GM23248 (cell line): Measurements from ENCODE around the gene KCNAB1. TPM values are rescaled to one million over a fixed set of nuclear protein-coding genes. Genes with fewer than 3 reads are reported as not detected.

ENCODE experiments used
- DNase-seq: peaks from one replicate; pipeline ENCODE4 v3.0.0-alpha.2; 2015
- H2AFZ ChIP-seq: fragments of 200-600 bp; sonication (generic); 2 replicates; pipeline ENCODE4 v1.6.1; 2016; ENCODE audit warnings: antibody characterized with exemption
- H3F3A ChIP-seq: fragments of 200-600 bp; sonication (generic); 2 replicates; pipeline ENCODE4 v1.6.1; 2016; ENCODE audit warnings: mild to moderate bottlenecking, antibody characterized with exemption, mixed run types; ENCODE audit not compliant: insufficient read depth
- H3K27ac ChIP-seq: fragments of 200-600 bp; sonication (generic); 2 replicates; pipeline ENCODE4 v1.5.1; 2016; ENCODE audit warnings: mild to moderate bottlenecking
- H3K27me3 ChIP-seq: fragments of 200-600 bp; sonication (generic); replicated peaks from 2 replicates; pipeline ENCODE4 v1.6.1; 2016; ENCODE audit warnings: mild to moderate bottlenecking; ENCODE audit not compliant: insufficient read depth
- H3K36me3 ChIP-seq: fragments of 200-600 bp; sonication (generic); 2 replicates; pipeline ENCODE4 v1.6.1; 2016; ENCODE audit warnings: low read depth, mild to moderate bottlenecking
- H3K4me1 ChIP-seq: fragments of 200-600 bp; sonication (generic); 2 replicates; pipeline ENCODE4 v1.6.1; 2016; ENCODE audit warnings: mild to moderate bottlenecking; ENCODE audit not compliant: insufficient read depth
- H3K4me2 ChIP-seq: fragments of 200-600 bp; sonication (generic); one replicate; pipeline ENCODE4 v1.6.1; 2016; ENCODE audit warnings: mild to moderate bottlenecking; ENCODE audit not compliant: unreplicated experiment
- H3K4me3 ChIP-seq: fragments of 200-600 bp; sonication (generic); 2 replicates; pipeline ENCODE4 v1.5.1; 2016; ENCODE audit warnings: mild to moderate bottlenecking
- H3K79me2 ChIP-seq: fragments of 200-600 bp; sonication (generic); 2 replicates; pipeline ENCODE4 v1.6.1; 2016; ENCODE audit warnings: mild to moderate bottlenecking; ENCODE audit not compliant: insufficient read depth
- H3K9ac ChIP-seq: fragments of 200-600 bp; sonication (generic); 2 replicates; pipeline ENCODE4 v1.6.1; 2016; ENCODE audit warnings: mild to moderate bottlenecking
- H3K9me2 ChIP-seq: fragments of 200-600 bp; sonication (generic); 2 replicates; pipeline ENCODE4 v1.6.1; 2016; ENCODE audit warnings: mixed run types, mild to moderate bottlenecking, moderate library complexity; ENCODE audit not compliant: insufficient read depth
- H3K9me3 ChIP-seq: fragments of 200-600 bp; sonication (generic); one replicate; pipeline ENCODE4 v1.6.1; 2017; ENCODE audit warnings: low read depth
- H4K20me1 ChIP-seq: fragments of 200-600 bp; sonication (generic); 2 replicates; pipeline ENCODE4 v1.6.0; 2016; ENCODE audit not compliant: insufficient read depth
- EZH2 ChIP-seq: fragments of 200-600 bp; sonication (generic); IDR thresholded peaks from 2 replicates; pipeline ENCODE4 v1.6.1; 2018; ENCODE audit warnings: antibody characterized with exemption, mild to moderate bottlenecking; ENCODE audit not compliant: insufficient read depth, poor library complexity, severe bottlenecking
- EZH2phosphoT487 ChIP-seq: fragments of 200-600 bp; sonication (generic); IDR thresholded peaks from 2 replicates; pipeline ENCODE4 v1.6.1; 2018; ENCODE audit warnings: antibody characterized with exemption, moderate library complexity, mild to moderate bottlenecking, low read depth; ENCODE audit not compliant: insufficient read depth
- WGBS, 2 experiments: methylation state at CpG; one replicate each; pipeline ENCODE4 v1.1.6; 2015 to 2017; ENCODE audit warnings: low lambda C conversion rate in 2 of 2, low coverage in 1 of 2; ENCODE audit errors: missing lambda C conversion rate in 2 of 2; 5-methylcytosine and 5-hydroxymethylcytosine counted together
- in situ Hi-C: fragments of 300-500 bp; cut with MboI; formaldehyde crosslinking; loops from 2 replicates; pipeline ENCODE4 v1.15.0; 2020
- polyA plus RNA-seq: library from polyadenylated mRNA; unstranded; fragments of >200 nt; fragmentation: Nextera tagmentation; extraction: Ambion mirVana; gene quantifications from 2 replicates; pipeline ENCODE4 v1.2.1, GENCODE V29; 2016
- total RNA-seq: library from RNA; depleted of rRNA; stranded (reverse); fragments of >200 nt; shearing (Covaris generic); gene quantifications from 2 replicates; pipeline ENCODE4 v1.2.3, GENCODE V29; 2014

Gene KCNAB1
- total and polyA plus RNA-seq, 2 experiments from 2014 or later = 1.1 TPM; not detected in 1

DNA sequence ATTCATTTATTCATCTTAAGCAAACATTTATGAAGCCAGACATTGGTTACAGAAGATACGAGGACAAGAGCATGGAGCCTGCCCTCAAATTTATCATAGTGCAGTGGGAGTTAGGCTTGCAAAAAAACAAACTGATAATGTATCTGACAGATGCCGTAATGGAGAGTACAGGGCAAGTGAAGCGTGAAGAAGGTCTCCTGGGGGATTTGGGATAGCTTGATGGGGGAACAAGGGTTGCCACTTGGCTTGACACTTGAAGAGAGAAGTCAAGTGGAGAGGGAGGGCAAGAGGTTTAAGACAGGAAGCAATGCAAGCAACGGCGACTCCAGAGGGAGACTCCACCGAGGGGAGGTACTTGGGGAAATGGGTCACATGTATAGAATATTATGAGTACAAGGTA, 305.3 kb downstream of the KCNAB1 start:
- no peaks in the 10 kb centered on the region for H3K9me3 ChIP-seq
- H3K4me3 ChIP-seq = no peak overlapping the region
- no peak overlapping the region for H3K9ac ChIP-seq
- TF ChIP-seq EZH2 = no peak
- TF ChIP-seq EZH2phosphoT487 = no peak
- H2AFZ ChIP-seq = no peak overlapping the region
- H3K79me2 ChIP-seq = no peaks in the 10 kb centered on the region
- in situ Hi-C loops = no loop called here
- H3K4me2 ChIP-seq = no peak overlapping the region
- H3K4me1 ChIP-seq = no peaks in the 10 kb centered on the region
- H3F3A ChIP-seq = no peaks in the 10 kb centered on the region
- no peaks in the 10 kb centered on the region for H4K20me1 ChIP-seq
- H3K36me3 ChIP-seq = no peaks in the 10 kb centered on the region
- 81 to 82% methylated on average over 6 of the region's 6 CpGs for WGBS, 2 experiments
- H3K27ac ChIP-seq = no peak overlapping the region
- no peaks in the 10 kb centered on the region for H3K9me2 ChIP-seq
- no peaks in the 10 kb centered on the region for H3K27me3 ChIP-seq
- no peak for DNase-seq

DNA sequence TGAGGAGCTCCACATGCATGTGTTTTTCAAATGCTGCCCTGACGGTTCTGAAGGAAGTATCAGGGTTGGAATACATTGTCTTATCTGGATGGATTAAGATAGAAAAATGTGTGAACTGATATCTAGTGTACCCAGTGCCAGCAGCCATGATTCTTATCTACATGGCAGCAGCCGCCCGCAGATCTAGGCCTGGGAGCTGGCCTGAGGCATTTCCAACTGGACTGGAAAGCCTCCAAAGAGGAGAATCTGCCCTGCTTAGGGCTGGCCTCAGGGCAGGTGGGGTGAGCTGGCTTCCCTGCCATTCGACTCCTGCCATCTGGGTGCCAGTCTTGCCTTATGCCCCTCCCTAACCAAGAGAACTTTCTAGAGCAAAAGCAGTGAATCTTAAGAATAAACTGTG, 308.7 kb downstream of the KCNAB1 start:
- no peaks in the 10 kb centered on the region for H3K9me3 ChIP-seq
- H4K20me1 ChIP-seq = no peaks in the 10 kb centered on the region
- no peak for DNase-seq
- H3K9me2 ChIP-seq = no peaks in the 10 kb centered on the region
- H3K27me3 ChIP-seq = no peaks in the 10 kb centered on the region
- no peak overlapping the region for H3K4me3 ChIP-seq
- 71% methylated on average over 4 of the region's 4 CpGs for WGBS, 2 experiments
- no peak overlapping the region for H2AFZ ChIP-seq
- no peak overlapping the region for H3K27ac ChIP-seq
- in situ Hi-C loops = no loop called here
- H3K4me1 ChIP-seq = 0 out of 2 replicates have a peak, but pooled peaks cover 14% of the 10 kb centered on the region
- no peaks in the 10 kb centered on the region for H3F3A ChIP-seq
- H3K4me2 ChIP-seq = no peak overlapping the region
- no peaks in the 10 kb centered on the region for H3K36me3 ChIP-seq
- no peaks in the 10 kb centered on the region for H3K79me2 ChIP-seq
- no peak overlapping the region for H3K9ac ChIP-seq
- TF ChIP-seq EZH2phosphoT487 (no peak), EZH2 (no peak)

DNA sequence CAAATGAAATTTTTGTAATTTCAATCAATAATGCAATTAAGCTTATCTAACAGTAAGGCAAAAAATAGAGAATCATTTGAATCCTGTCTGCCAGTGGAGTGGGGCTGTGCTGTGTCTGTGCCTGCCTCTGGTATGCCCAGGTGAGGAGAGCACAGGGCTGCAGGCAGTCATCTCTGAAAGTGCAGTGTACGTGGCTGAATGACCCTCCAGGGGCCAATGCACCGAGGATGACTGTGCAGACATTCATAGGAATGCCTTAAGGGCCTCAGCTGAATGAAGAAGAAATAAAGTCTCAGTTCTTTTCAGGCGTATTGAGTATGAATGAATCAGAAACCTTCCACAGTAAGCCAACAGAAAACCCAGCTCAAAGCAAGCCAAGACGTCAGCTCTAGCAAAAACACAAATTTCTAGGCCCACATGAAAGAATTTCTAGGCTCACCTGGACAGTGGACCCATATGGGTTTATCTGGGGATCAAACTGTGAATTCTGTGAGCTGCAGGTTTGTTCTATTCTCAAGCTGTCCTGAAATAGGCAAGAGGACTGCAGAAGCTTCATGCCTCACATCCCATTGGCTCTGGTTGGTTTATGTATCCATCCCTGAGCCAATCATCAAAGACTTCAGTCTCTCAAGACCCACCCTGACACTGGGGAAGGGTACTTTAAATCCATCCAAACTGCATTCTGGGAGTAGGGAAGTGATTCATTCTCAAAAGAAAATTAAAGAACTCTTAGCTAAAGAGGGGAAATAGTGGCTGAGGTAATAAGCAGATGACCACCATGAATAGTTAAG, 311.2 kb downstream of the KCNAB1 start:
- Histone ChIP-seq H3K4me2 (no peak overlapping the region), H3K36me3 (no peaks in the 10 kb centered on the region), H4K20me1 (no peaks in the 10 kb centered on the region), H3K4me3 (no peak overlapping the region), H2AFZ (no peak overlapping the region), H3K9me3 (no peaks in the 10 kb centered on the region), H3K27ac (no peak overlapping the region), H3K4me1 (0 out of 2 replicates have a peak, but pooled peaks cover 14% of the 10 kb centered on the region), H3K27me3 (no peaks in the 10 kb centered on the region), H3K9ac (no peak overlapping the region), H3K9me2 (no peaks in the 10 kb centered on the region), H3F3A (no peaks in the 10 kb centered on the region), H3K79me2 (no peaks in the 10 kb centered on the region)
- in situ Hi-C loops = no loop called here
- no peak for DNase-seq
- WGBS, 2 experiments = 80 to 83% methylated on average over 4 of the region's 4 CpGs
- TF ChIP-seq EZH2 (no peak), EZH2phosphoT487 (no peak)

DNA sequence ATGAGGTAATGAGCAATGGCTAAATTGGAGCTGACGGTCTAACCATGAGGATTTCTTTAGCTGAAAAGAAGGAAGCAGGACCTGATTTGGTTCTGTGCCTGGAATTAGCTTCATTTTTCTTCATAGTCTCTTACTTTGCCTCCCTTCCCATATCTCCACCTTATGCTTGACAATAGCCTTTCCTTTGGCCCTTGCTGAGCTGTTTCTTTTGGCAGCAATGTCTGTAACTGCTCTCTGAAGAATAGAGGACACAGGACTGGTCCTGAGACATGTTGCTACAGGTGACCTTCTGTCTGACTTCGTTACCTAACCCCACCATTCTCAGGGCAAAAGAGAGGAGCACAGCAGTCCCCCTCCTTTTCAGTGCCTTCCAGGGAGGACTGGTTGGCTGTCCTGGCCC, 312.2 kb downstream of the KCNAB1 start:
- no peaks in the 10 kb centered on the region for H3K9me2 ChIP-seq
- no peaks in the 10 kb centered on the region for H3K79me2 ChIP-seq
- H3K9ac ChIP-seq = no peak overlapping the region
- in situ Hi-C loops = no loop called here
- H3K27ac ChIP-seq = no peak overlapping the region
- no peaks in the 10 kb centered on the region for H3K9me3 ChIP-seq
- 0 out of 2 replicates have a peak, but pooled peaks cover 14% of the 10 kb centered on the region for H3K4me1 ChIP-seq
- H3K4me2 ChIP-seq = no peak overlapping the region
- no peak for DNase-seq
- H3F3A ChIP-seq = no peaks in the 10 kb centered on the region
- H2AFZ ChIP-seq = no peak overlapping the region
- TF ChIP-seq EZH2 (no peak), EZH2phosphoT487 (no peak)
- H3K36me3 ChIP-seq = no peaks in the 10 kb centered on the region
- no peaks in the 10 kb centered on the region for H4K20me1 ChIP-seq
- WGBS, 2 experiments = 76 to 78% methylated on average over 2 of the region's 2 CpGs
- H3K27me3 ChIP-seq = no peaks in the 10 kb centered on the region
- H3K4me3 ChIP-seq = no peak overlapping the region
